Peyer's patch (tissue), 4 donors: ENCODE data around the gene RNF214.

ENCODE experiments used
- POLR2A ChIP-seq, 2 donors: fragments of 450-650 bp; IDR thresholded peaks; one replicate each; pipeline ENCODE4 v1.5.1; 2017; ENCODE audit warnings: antibody characterized with exemption in 2 of 2, mild to moderate bottlenecking in 2 of 2, moderate library complexity in 2 of 2
- TF ChIP-seq, protein P1 (sequence below), 6 experiments: fragments of 450-650 bp in 4 of 6; fragments of 200-600 bp in 2 of 6; sonication (generic) in 1 of 6; IDR thresholded peaks; one replicate each; pipeline ENCODE4 v1.5.1; 2017 to 2019; ENCODE audit warnings: antibody characterized with exemption in 6 of 6, mild to moderate bottlenecking in 3 of 6, moderate library complexity in 1 of 6

DNA sequence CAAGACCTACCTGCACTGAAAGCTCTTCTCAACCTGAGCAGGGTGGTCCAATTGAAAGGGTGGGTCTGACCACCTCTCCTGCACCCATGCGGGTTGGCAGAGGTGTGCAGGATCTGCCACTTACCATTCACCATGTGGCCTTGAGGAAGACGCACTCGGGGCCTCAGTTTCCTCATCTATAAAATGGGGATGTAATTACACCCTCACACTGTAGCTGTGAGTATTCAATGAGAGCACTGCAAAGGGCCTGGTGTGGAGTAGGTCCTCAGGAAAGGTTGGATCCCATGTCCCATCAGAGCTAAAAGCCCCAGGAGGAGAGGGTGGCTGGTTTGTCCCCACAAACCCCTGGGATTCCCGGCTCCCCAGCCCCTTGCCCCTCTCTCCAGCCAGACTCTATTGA is 33.9 kb upstream of the RNF214 start:
- TF ChIP-seq, protein P1, sequence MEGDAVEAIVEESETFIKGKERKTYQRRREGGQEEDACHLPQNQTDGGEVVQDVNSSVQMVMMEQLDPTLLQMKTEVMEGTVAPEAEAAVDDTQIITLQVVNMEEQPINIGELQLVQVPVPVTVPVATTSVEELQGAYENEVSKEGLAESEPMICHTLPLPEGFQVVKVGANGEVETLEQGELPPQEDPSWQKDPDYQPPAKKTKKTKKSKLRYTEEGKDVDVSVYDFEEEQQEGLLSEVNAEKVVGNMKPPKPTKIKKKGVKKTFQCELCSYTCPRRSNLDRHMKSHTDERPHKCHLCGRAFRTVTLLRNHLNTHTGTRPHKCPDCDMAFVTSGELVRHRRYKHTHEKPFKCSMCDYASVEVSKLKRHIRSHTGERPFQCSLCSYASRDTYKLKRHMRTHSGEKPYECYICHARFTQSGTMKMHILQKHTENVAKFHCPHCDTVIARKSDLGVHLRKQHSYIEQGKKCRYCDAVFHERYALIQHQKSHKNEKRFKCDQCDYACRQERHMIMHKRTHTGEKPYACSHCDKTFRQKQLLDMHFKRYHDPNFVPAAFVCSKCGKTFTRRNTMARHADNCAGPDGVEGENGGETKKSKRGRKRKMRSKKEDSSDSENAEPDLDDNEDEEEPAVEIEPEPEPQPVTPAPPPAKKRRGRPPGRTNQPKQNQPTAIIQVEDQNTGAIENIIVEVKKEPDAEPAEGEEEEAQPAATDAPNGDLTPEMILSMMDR (IDR thresholded peaks at IDR 0.05) = no peak
- TF ChIP-seq POLR2A (IDR thresholded peaks at IDR 0.05) = no peak
